Measurements from ENCODE around the gene TXNDC12.

The TXNDC12 gene

GRCh38 chr1:51998701-51999100 is 56.3 kb downstream of the TXNDC12 start:
- DNase-seq (ENCODE audit: low read depth, low spot score) = no peak

GRCh38 chr1:51997974-51998382 is 57.0 kb downstream of the TXNDC12 start:
- no peak for DNase-seq (ENCODE audit: low read depth, low spot score)

- no peak for DNase-seq (ENCODE audit: low read depth, low spot score)
These were observed 64.5 kb downstream of the TXNDC12 start, which contains the start of gene RAB3B for GRCh38 chr1:51990478-51990965. TSS of gene RAB3B (minus strand) at chr1:51990700. CDS start at chr1:51977117, 13,583 bp downstream.

- DNase-seq (ENCODE audit: low read depth, low spot score) = no peak
These were observed 65.2 kb downstream of the TXNDC12 start for GRCh38 chr1:51989582-51990477.

- DNase-seq (ENCODE audit: low read depth, low spot score) = no peak
These were observed 66.7 kb downstream of the TXNDC12 start for GRCh38 chr1:51988254-51988653.

GRCh38 chr1:51986718-51987117 is 68.3 kb downstream of the TXNDC12 start:
- DNase-seq (ENCODE audit: low read depth, low spot score) = no peak

- DNase-seq (ENCODE audit: low read depth, low spot score) = no peak
These were observed 72.8 kb downstream of the TXNDC12 start for GRCh38 chr1:51982161-51982560.

GRCh38 chr1:51981555-51981954 is 73.4 kb downstream of the TXNDC12 start:
- DNase-seq (ENCODE audit: low read depth, low spot score) = no peak

GRCh38 chr1:51978099-51978498 is 76.9 kb downstream of the TXNDC12 start:
- DNase-seq (ENCODE audit: low read depth, low spot score) = no peak

GRCh38 chr1:51976846-51977602 is 78.0 kb downstream of the TXNDC12 start:
- no peak for DNase-seq (ENCODE audit: low read depth, low spot score)

- no peak for DNase-seq (ENCODE audit: low read depth, low spot score)
These were observed 81.2 kb downstream of the TXNDC12 start for GRCh38 chr1:51973587-51974474.

Data from brain pericyte (primary cell).